K562 (cell line): ENCODE results near the gene CC2D1A. TPM values are rescaled to one million over a fixed set of nuclear protein-coding genes. Genes with fewer than 3 reads are reported as not detected.

Source experiments
- ATF1 ChIP-seq, 2 experiments: fragments of 450-650 bp in 1 of 2; IDR thresholded peaks; 2 replicates each; pipeline ENCODE4 v1.6.1; 2016; ENCODE audit warnings: missing compliant biosample characterization in 1 of 2, missing genetic modification characterization in 1 of 2
- CBFA2T3 ChIP-seq: fragments of 450-650 bp; IDR thresholded peaks from 2 replicates; pipeline ENCODE4 v1.6.1; 2017
- KDM4B ChIP-seq, 2 experiments: fragments of 450-650 bp in 1 of 2; sonication (generic) in 1 of 2; IDR thresholded peaks; 2 replicates each; pipeline ENCODE4 v1.6.1; 2016 to 2017; ENCODE audit warnings: borderline replicate concordance in 2 of 2, antibody characterized with exemption in 1 of 2, low read depth in 1 of 2, mild to moderate bottlenecking in 1 of 2
- MEF2D ChIP-seq: conservative IDR thresholded peaks from 2 replicates; pipeline ENCODE4 v1.6.1; 2016; ENCODE audit warnings: low read depth, missing genetic modification characterization, missing compliant biosample characterization
- PHB2 ChIP-seq: fragments of 450-650 bp; IDR thresholded peaks from 2 replicates; pipeline ENCODE4 v1.6.1; 2017; ENCODE audit warnings: low read depth
- POLR2G ChIP-seq: fragments of 200-400 bp; formaldehyde crosslinking; IDR thresholded peaks from 2 replicates; pipeline ENCODE4 v1.6.1; 2017; ENCODE audit warnings: low read depth, mild to moderate bottlenecking, antibody characterized with exemption, low read length, moderate library complexity
- POLR3A ChIP-seq: IDR thresholded peaks from 2 replicates; pipeline ENCODE4 v1.6.1; 2011; ENCODE audit warnings: borderline replicate concordance, mild to moderate bottlenecking, moderate library complexity; ENCODE audit not compliant: insufficient read length, insufficient read depth; ENCODE audit errors: extremely low read depth
- RAD51 ChIP-seq: fragments of 450-650 bp; IDR thresholded peaks from 2 replicates; pipeline ENCODE4 v1.7.1; 2016; ENCODE audit warnings: low read depth, mild to moderate bottlenecking, borderline replicate concordance
- RBBP5 ChIP-seq: fragments of 200-600 bp; sonication (generic); IDR thresholded peaks from 2 replicates; pipeline ENCODE4 v1.6.1; 2012; ENCODE audit warnings: borderline replicate concordance, mild to moderate bottlenecking, low read length, control low read depth, inconsistent platforms; ENCODE audit not compliant: insufficient read depth, poor library complexity, severe bottlenecking
- RBFOX2 ChIP-seq: fragments of 200-400 bp; formaldehyde crosslinking; IDR thresholded peaks from 2 replicates; pipeline ENCODE4 v1.6.1; 2017; ENCODE audit warnings: low read depth, mild to moderate bottlenecking, low read length, moderate library complexity
- RBM34 ChIP-seq: fragments of 200-400 bp; formaldehyde crosslinking; IDR thresholded peaks from 2 replicates; pipeline ENCODE4 v1.6.1; 2018; ENCODE audit warnings: low read length, borderline replicate concordance; ENCODE audit not compliant: insufficient read depth
- SMAD3 ChIP-seq: fragments of 450-650 bp; formaldehyde crosslinking; conservative IDR thresholded peaks from 2 replicates; pipeline ENCODE4 v1.4.0; 2020; ENCODE audit warnings: mild to moderate bottlenecking
- SNRNP70 ChIP-seq: fragments of 200-400 bp; formaldehyde crosslinking; optimal IDR thresholded peaks from 2 replicates; pipeline ENCODE3; 2017; ENCODE audit warnings: low read depth, low read length
- TARDBP ChIP-seq: fragments of 450-650 bp; IDR thresholded peaks from 2 replicates; pipeline ENCODE4 v1.6.1; 2016
- ZFPM2 ChIP-seq: fragments of 250-450 bp; sonication (Bioruptor Pico); IDR thresholded peaks from 2 replicates; pipeline ENCODE4 v1.5.1; 2022; ENCODE audit warnings: mild to moderate bottlenecking
- ZFX ChIP-seq: sonication (generic); formaldehyde crosslinking; IDR thresholded peaks from 2 replicates; pipeline ENCODE4 v1.8.0; 2022; ENCODE audit warnings: mild to moderate bottlenecking, missing genetic modification reagents, moderate library complexity
- ZNF124 ChIP-seq: sonication (generic); formaldehyde crosslinking; IDR thresholded peaks from 2 replicates; pipeline ENCODE4 v1.8.1; 2022; ENCODE audit warnings: missing genetic modification reagents
- ZNF324 ChIP-seq: fragments of 250-450 bp; sonication (Bioruptor Pico); IDR thresholded peaks from 2 replicates; pipeline ENCODE4 v1.4.0; 2020; ENCODE audit warnings: mild to moderate bottlenecking
- ZNF644 ChIP-seq: fragments of 200-800 bp; sonication (Bioruptor generic); IDR thresholded peaks from 2 replicates; pipeline ENCODE4 v1.6.1; 2016; ENCODE audit warnings: low read depth, missing genetic modification characterization, missing compliant biosample characterization
- ZNF699 ChIP-seq: fragments of 250-450 bp; sonication (Bioruptor Pico); IDR thresholded peaks from 2 replicates; pipeline ENCODE4 v1.8.0; 2021; ENCODE audit warnings: mild to moderate bottlenecking, moderate library complexity; ENCODE audit not compliant: insufficient replicate concordance
- polyA plus RNA-seq, 8 experiments: library from polyadenylated mRNA; depleted of rRNA in 4 of 8; stranded (reverse) in 5 of 8; unstranded in 3 of 8; fragments of >200 nt; fragmentation: Nextera tagmentation in 2 of 8; fragmentation: Illumina TruSeq in 1 of 8; extraction: Ambion mirVana in 2 of 8; extraction: Trizol in 1 of 8; gene quantifications; 2 replicates each; pipeline versions ENCODE4 v1.2.1 to v1.2.3, GENCODE V29; 2011 to 2014; ENCODE audit warnings: inconsistent platforms in 1 of 8, missing spikeins in 1 of 8
- total RNA-seq, 7 experiments: library from RNA; depleted of rRNA in 6 of 7; stranded (reverse); fragments of >200 nt in 6 of 7; fragmentation: Illumina TruSeq in 2 of 7; extraction: Trizol in 2 of 7; gene quantifications; 2 replicates each; pipeline versions ENCODE4 v1.2.1 to v1.2.3, GENCODE V29; 2011 to 2021; ENCODE audit warnings: low replicate concordance in 1 of 7
- TF ChIP-seq, protein P1 (sequence below): IDR thresholded peaks from 2 replicates; pipeline ENCODE4 v1.6.1; 2011; ENCODE audit warnings: borderline replicate concordance, low read depth, mild to moderate bottlenecking, moderate library complexity, low read length; ENCODE audit not compliant: insufficient read depth, poor library complexity, severe bottlenecking
- TF ChIP-seq, protein P2 (sequence below): IDR thresholded peaks from 2 replicates; pipeline ENCODE4 v1.6.1; 2014; ENCODE audit warnings: antibody characterized with exemption
- TF ChIP-seq, protein P3 (sequence below): fragments of 450-650 bp; formaldehyde crosslinking; IDR thresholded peaks from 2 replicates; pipeline ENCODE4 v1.4.0; 2022; ENCODE audit warnings: missing genetic modification characterization

The CC2D1A gene
- total and polyA plus RNA-seq, 9 of the 15 experiments (the other 6 are each of a cell fraction or from before 2014, with no cell fraction given): 0.32 to 31.0 (median 12.9) TPM

DNA sequence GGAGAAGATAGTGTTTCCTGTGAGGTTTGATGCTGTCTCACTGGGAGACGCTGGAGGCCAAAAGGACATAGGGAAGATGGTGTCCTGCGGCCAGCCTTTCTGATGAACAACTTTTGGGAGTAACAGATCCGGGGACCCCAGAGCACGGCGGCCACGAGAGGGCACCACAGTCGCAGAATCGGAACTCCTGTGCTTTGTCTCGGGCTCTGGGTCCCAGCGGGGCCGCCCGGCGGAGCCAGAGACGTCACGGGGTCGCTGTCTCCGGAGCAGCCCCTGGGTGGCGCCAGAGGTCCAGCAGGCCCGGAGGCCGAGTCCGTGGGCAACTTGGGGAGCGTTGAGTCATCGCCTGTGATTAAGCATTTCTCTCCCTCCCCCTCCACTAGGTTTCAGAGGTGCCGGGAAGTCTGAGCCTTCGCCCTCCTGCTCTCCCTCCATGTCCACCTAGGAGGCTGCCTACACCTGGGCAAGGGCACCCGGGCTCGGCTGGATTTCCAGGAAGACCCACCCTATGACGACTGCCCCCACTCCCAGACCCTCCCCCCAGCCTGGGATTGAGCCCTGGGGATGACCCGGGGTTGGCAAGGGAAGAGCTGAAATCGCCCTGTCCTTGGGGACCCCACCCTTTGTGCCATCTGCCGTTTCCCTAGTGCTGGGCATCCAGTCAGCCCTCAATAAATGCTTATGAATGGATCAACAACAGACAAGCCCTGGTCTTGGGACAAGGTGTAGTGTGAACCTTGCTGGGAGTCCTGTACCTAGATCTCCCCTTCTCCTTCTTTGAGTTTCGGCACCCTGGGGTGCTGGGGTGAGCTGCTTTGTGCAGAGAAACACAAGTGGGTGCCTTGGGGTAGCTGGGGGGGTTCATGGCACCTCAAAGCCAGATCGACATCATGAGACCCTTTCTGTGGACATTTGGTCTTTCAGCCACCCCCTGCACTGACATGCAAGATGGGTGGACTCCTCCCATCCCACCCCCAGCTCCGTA is 25.6 kb upstream of the CC2D1A start (continued):
- TF ChIP-seq POLR2G (peak; percentile 75), RAD51 (peak; percentile 34; the same call in 1 of the 2 replicates), ZNF324 (CRISPR knock-in tag) (no peak), CBFA2T3 (no peak), TARDBP (peak; percentile 88), ZFPM2 (no peak), RBBP5 (no peak), ZNF644 (tag) (no peak), ATF1 (CRISPR knock-in tag; IDR thresholded peaks at IDR 0.05) (no peak; the same call in 1 of the 2 replicates), ATF1 (tag; IDR thresholded peaks at IDR 0.05) (peak; percentile 95), PHB2 (no peak), ZNF699 (no peak), POLR3A (no peak), KDM4B (IDR thresholded peaks at IDR 0.05; ENCODE audit: borderline replicate concordance in 2 of 2, low read depth in 1 of 2) (no peak), RBFOX2 (peak; percentile 75), SNRNP70 (no peak), ZFX (CRISPR knock-in tag) (peak; percentile 39), SMAD3 (CRISPR knock-in tag) (no peak), RBM34 (no peak), ZNF124 (no peak), MEF2D (tag) (no peak)
- TF ChIP-seq, protein P1, sequence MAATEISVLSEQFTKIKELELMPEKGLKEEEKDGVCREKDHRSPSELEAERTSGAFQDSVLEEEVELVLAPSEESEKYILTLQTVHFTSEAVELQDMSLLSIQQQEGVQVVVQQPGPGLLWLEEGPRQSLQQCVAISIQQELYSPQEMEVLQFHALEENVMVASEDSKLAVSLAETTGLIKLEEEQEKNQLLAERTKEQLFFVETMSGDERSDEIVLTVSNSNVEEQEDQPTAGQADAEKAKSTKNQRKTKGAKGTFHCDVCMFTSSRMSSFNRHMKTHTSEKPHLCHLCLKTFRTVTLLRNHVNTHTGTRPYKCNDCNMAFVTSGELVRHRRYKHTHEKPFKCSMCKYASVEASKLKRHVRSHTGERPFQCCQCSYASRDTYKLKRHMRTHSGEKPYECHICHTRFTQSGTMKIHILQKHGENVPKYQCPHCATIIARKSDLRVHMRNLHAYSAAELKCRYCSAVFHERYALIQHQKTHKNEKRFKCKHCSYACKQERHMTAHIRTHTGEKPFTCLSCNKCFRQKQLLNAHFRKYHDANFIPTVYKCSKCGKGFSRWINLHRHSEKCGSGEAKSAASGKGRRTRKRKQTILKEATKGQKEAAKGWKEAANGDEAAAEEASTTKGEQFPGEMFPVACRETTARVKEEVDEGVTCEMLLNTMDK: peak; percentile 72
- TF ChIP-seq, protein P2, sequence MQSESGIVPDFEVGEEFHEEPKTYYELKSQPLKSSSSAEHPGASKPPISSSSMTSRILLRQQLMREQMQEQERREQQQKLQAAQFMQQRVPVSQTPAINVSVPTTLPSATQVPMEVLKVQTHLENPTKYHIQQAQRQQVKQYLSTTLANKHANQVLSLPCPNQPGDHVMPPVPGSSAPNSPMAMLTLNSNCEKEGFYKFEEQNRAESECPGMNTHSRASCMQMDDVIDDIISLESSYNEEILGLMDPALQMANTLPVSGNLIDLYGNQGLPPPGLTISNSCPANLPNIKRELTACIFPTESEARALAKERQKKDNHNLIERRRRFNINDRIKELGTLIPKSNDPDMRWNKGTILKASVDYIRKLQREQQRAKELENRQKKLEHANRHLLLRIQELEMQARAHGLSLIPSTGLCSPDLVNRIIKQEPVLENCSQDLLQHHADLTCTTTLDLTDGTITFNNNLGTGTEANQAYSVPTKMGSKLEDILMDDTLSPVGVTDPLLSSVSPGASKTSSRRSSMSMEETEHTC: peak; percentile 96
- TF ChIP-seq, protein P3, sequence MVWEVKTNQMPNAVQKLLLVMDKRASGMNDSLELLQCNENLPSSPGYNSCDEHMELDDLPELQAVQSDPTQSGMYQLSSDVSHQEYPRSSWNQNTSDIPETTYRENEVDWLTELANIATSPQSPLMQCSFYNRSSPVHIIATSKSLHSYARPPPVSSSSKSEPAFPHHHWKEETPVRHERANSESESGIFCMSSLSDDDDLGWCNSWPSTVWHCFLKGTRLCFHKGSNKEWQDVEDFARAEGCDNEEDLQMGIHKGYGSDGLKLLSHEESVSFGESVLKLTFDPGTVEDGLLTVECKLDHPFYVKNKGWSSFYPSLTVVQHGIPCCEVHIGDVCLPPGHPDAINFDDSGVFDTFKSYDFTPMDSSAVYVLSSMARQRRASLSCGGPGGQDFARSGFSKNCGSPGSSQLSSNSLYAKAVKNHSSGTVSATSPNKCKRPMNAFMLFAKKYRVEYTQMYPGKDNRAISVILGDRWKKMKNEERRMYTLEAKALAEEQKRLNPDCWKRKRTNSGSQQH (CRISPR knock-in tag): no peak
